Stimulated activated CD8-positive, alpha-beta memory T cell treated with anti-CD3 and anti-CD28 coated beads, Interleukin-2, amount 100 ng/mL, for 1 hour (primary cell): ENCODE results near the gene TBCD.
A peak's percentile ranks its signal among the peaks of the same experiment; 100 is the strongest.
"Not testable (repeated sequence)": the region's sequence is repeated elsewhere in the genome, so short reads cannot be mapped to it uniquely, and the experiment has no call there.

Experiments used
- DNase-seq, 2 donors: peaks; one replicate each; pipeline ENCODE4 v3.0.0-alpha.2; 2020; ENCODE audit warnings: low read depth in 2 of 2

Gene TBCD

GRCh38 chr17:82973456-82974135 is 221.7 kb downstream of the TBCD start:
- no peak for DNase-seq

GRCh38 chr17:82974136-82974952 is 222.5 kb downstream of the TBCD start:
- no peak for DNase-seq

GRCh38 chr17:82976982-82977488 is 225.2 kb downstream of the TBCD start:
- DNase-seq, result no peak

- no peak for DNase-seq
Measured at GRCh38 chr17:82977606-82978005, 225.7 kb downstream of the TBCD start.

GRCh38 chr17:82978765-82979349 is 227.0 kb downstream of the TBCD start:
- no peak for DNase-seq

GRCh38 chr17:82979718-82980117 is 227.9 kb downstream of the TBCD start:
- DNase-seq, result no peak

- DNase-seq, result no peak
Measured at GRCh38 chr17:82980632-82981031, 228.8 kb downstream of the TBCD start.

- DNase-seq, result no peak
Measured at GRCh38 chr17:82981141-82981730, 229.4 kb downstream of the TBCD start.

GRCh38 chr17:82983510-82984248 is 231.8 kb downstream of the TBCD start:
- no peak for DNase-seq

GRCh38 chr17:82984249-82984617 is 232.4 kb downstream of the TBCD start:
- DNase-seq, result not testable (repeated sequence)

- DNase-seq, result no peak
Measured at GRCh38 chr17:82984751-82985427, 233.0 kb downstream of the TBCD start.

GRCh38 chr17:82985428-82985805 is 233.6 kb downstream of the TBCD start:
- no peak for DNase-seq

GRCh38 chr17:82985973-82986372 is 234.1 kb downstream of the TBCD start:
- peak; percentile 38 to 41 for DNase-seq

- not testable (repeated sequence) for DNase-seq
Measured at GRCh38 chr17:82989051-82989450, 237.2 kb downstream of the TBCD start.

- DNase-seq, result no peak
Measured at GRCh38 chr17:82989881-82990280, 238.0 kb downstream of the TBCD start.

- no peak for DNase-seq
Measured at GRCh38 chr17:82993005-82993404, 241.1 kb downstream of the TBCD start.
